Testis (tissue), 3 donors: ENCODE measurements around the gene STX5. TPM values are rescaled to one million over a fixed set of nuclear protein-coding genes. Genes with fewer than 3 reads are reported as not detected.

Experiments
- DNase-seq: peaks from one replicate; pipeline ENCODE4 v3.0.0-alpha.2; 2019
- H3K27ac ChIP-seq, 2 donors: fragments of 200-600 bp; sonication (generic); one replicate each; pipeline ENCODE4 v1.5.1; 2019
- H3K27me3 ChIP-seq: fragments of 200-600 bp; sonication (generic); one replicate; pipeline ENCODE4 v1.5.1; 2019
- H3K36me3 ChIP-seq: fragments of 200-600 bp; sonication (generic); one replicate; pipeline ENCODE4 v1.5.1; 2017; ENCODE audit warnings: low read depth; ENCODE audit errors: missing control alignments
- H3K4me1 ChIP-seq: fragments of 200-600 bp; sonication (generic); one replicate; pipeline ENCODE4 v1.5.1; 2019
- H3K4me3 ChIP-seq, 2 donors: fragments of 200-600 bp; sonication (generic); one replicate each; pipeline ENCODE4 v1.5.1; 2017 to 2019
- H3K9me3 ChIP-seq: fragments of 200-600 bp; sonication (generic); one replicate; pipeline ENCODE4 v1.5.1; 2017
- CTCF ChIP-seq, 3 experiments: fragments of 450-650 bp in 2 of 3; fragments of 200-600 bp in 1 of 3; sonication (generic) in 1 of 3; IDR thresholded peaks; one replicate each; pipeline ENCODE4 v1.5.1; 2016 to 2019; ENCODE audit warnings: antibody characterized with exemption in 3 of 3, mild to moderate bottlenecking in 2 of 3, moderate library complexity in 1 of 3
- POLR2A ChIP-seq: fragments of 450-650 bp; IDR thresholded peaks from one replicate; pipeline ENCODE4 v1.6.1; 2017; ENCODE audit warnings: antibody characterized with exemption, mild to moderate bottlenecking, moderate library complexity
- WGBS, 2 donors: methylation state at CpG; one replicate each; pipeline ENCODE4 v1.1.5; 2018; 5-methylcytosine and 5-hydroxymethylcytosine counted together
- intact Hi-C: fragments of 100-400 bp; cut with DNase I; formaldehyde crosslinking; loops from one replicate; pipeline ENCODE4 v1.15.1; 2023; ENCODE audit warnings: low total_unique reads
- polyA plus RNA-seq: library from polyadenylated mRNA; stranded (reverse); fragments of 350-450 nt; fragmentation: Illumina TruSeq; extraction: RNeasy Lipid Tissue Mini Kit (QIAGEN cat#74804); gene quantifications from one replicate; pipeline ENCODE4 v1.2.3, GENCODE V29; 2014; ENCODE audit warnings: low read depth, low replicate concordance; ENCODE audit not compliant: insufficient read depth
- total RNA-seq, 2 donors: library from RNA; depleted of rRNA; stranded (reverse); fragments of >200 nt; gene quantifications; one replicate each; pipeline ENCODE4 v1.2.3, GENCODE V29; 2016

The STX5 gene
- total and polyA plus RNA-seq, 3 donors from 2014 or later = 42.2 to 55.0 (median 49.1) TPM

GRCh38 chr11:62778441-62778840 is 53.4 kb downstream of the STX5 start:
- Histone ChIP-seq H3K9me3 (no peaks in the 10 kb centered on the region), H3K27ac (no peak overlapping the region), H3K27me3 (no peaks in the 10 kb centered on the region), H3K36me3 (no peaks in the 10 kb centered on the region), H3K4me3 (no peak overlapping the region), H3K4me1 (no peaks in the 10 kb centered on the region)
- intact Hi-C loops = no loop called here
- no peak for TF ChIP-seq POLR2A
- no peak for TF ChIP-seq CTCF (IDR thresholded peaks at IDR 0.05)
- 93% methylated on average over 2 to 3 of the region's 3 CpGs for WGBS, 2 donors
- no peak for DNase-seq

GRCh38 chr11:62777389-62777788 is 54.5 kb downstream of the STX5 start:
- no peak overlapping the region for H3K27ac ChIP-seq
- TF ChIP-seq CTCF (IDR thresholded peaks at IDR 0.05) = no peak
- TF ChIP-seq POLR2A = no peak
- H3K9me3 ChIP-seq = no peaks in the 10 kb centered on the region
- no peaks in the 10 kb centered on the region for H3K4me1 ChIP-seq
- intact Hi-C loops = no loop called here
- H3K27me3 ChIP-seq = no peaks in the 10 kb centered on the region
- H3K4me3 ChIP-seq = no peak overlapping the region
- no peak for DNase-seq
- WGBS, 2 donors = 88 to 93% methylated on average over 2 of the region's 2 CpGs
- H3K36me3 ChIP-seq = no peaks in the 10 kb centered on the region

GRCh38 chr11:62775646-62776045 is 56.2 kb downstream of the STX5 start:
- no peak overlapping the region for H3K4me3 ChIP-seq
- H3K4me1 ChIP-seq = peaks cover 9% of the 10 kb centered on the region
- no peak overlapping the region for H3K27ac ChIP-seq
- H3K36me3 ChIP-seq = no peaks in the 10 kb centered on the region
- 93 to 94% methylated on average over 17 of the region's 17 CpGs for WGBS, 2 donors
- DNase-seq = no peak
- no peaks in the 10 kb centered on the region for H3K27me3 ChIP-seq
- intact Hi-C loops = no loop called here
- TF ChIP-seq CTCF (IDR thresholded peaks at IDR 0.05) = no peak
- TF ChIP-seq POLR2A = no peak
- no peaks in the 10 kb centered on the region for H3K9me3 ChIP-seq

GRCh38 chr11:62774407-62774806 is 57.4 kb downstream of the STX5 start:
- Histone ChIP-seq H3K4me3 (no peak overlapping the region), H3K4me1 (peaks cover 19% of the 10 kb centered on the region), H3K36me3 (no peaks in the 10 kb centered on the region), H3K27ac (no peak overlapping the region), H3K9me3 (no peaks in the 10 kb centered on the region), H3K27me3 (no peaks in the 10 kb centered on the region)
- intact Hi-C loops = no loop called here
- TF ChIP-seq CTCF (IDR thresholded peaks at IDR 0.05) = no peak
- no peak for TF ChIP-seq POLR2A
- WGBS, 2 donors = 85 to 92% methylated on average over 5 to 6 of the region's 6 CpGs
- DNase-seq = no peak
